IMR-90 (cell line): ENCODE measurements around the gene RCN2. TPM values are rescaled to one million over a fixed set of nuclear protein-coding genes. Genes with fewer than 3 reads are reported as not detected.

Experiments
- ATAC-seq: fragments of 200-7000 bp; cut with Tn5 transposase; 2 replicates; pipeline ENCODE4 v1.9.1; 2020; ENCODE audit warnings: low read depth, mild to moderate bottlenecking, moderate library complexity
- BruUV-seq: library from RNA; stranded (reverse); fragments of 400-500 nt; replicated peaks from 2 replicates; lab custom pipeline; 2021; lab: Mats Ljungman, UMichigan
- CTCF ChIA-PET: fragments of 300-600 bp; formaldehyde crosslinking; extraction: SDS; loops from one replicate; lab custom pipeline; 2021; ENCODE audit warnings: antibody characterized with exemption; lab: Yijun Ruan, JAX
- POLR2A ChIA-PET: fragments of 300-600 bp; sonication (Branson Sonifier 250); formaldehyde crosslinking; loops from one replicate; lab custom pipeline; 2022; ENCODE audit warnings: antibody characterized with exemption; ENCODE audit not compliant: unreplicated experiment; lab: Charles Lee
- DNase-seq: peaks from one replicate; pipeline ENCODE4 v3.0.0; 2013
- H2AFZ ChIP-seq: replicated peaks from 2 replicates; pipeline ENCODE3; 2013; ENCODE audit warnings: low read length, mild to moderate bottlenecking; ENCODE audit not compliant: poor library complexity
- H2AK5ac ChIP-seq: 2 replicates; pipeline ENCODE4 v1.6.1; 2013; ENCODE audit warnings: low read depth, low read length, inconsistent platforms
- H2AK9ac ChIP-seq: replicated peaks from 2 replicates; pipeline ENCODE3; 2013; ENCODE audit warnings: mild to moderate bottlenecking, low read depth, low read length, moderate library complexity; ENCODE audit not compliant: poor library complexity
- H2BK120ac ChIP-seq: 2 replicates; pipeline ENCODE4 v1.6.1; 2013; ENCODE audit warnings: low read depth, low read length, inconsistent platforms
- H2BK15ac ChIP-seq: 3 replicates; pipeline ENCODE4 v1.6.1; 2013; ENCODE audit warnings: low read depth, low read length, inconsistent platforms
- H2BK20ac ChIP-seq: 2 replicates; pipeline ENCODE4 v1.6.1; 2013; ENCODE audit warnings: low read depth, mild to moderate bottlenecking, inconsistent platforms, low read length, moderate library complexity
- H2BK5ac ChIP-seq: 2 replicates; pipeline ENCODE4 v1.6.1; 2013; ENCODE audit warnings: mild to moderate bottlenecking, low read depth, low read length, inconsistent platforms; ENCODE audit not compliant: poor library complexity, severe bottlenecking
- H3K14ac ChIP-seq: replicated peaks from 2 replicates; pipeline ENCODE4 v1.6.1; 2013; ENCODE audit warnings: low read depth, low read length, inconsistent platforms
- H3K18ac ChIP-seq: 2 replicates; pipeline ENCODE4 v1.6.1; 2013; ENCODE audit warnings: low read depth, low read length, control low read depth
- H3K23ac ChIP-seq: 2 replicates; pipeline ENCODE4 v1.6.1; 2013; ENCODE audit warnings: low read depth, low read length, inconsistent platforms
- H3K27ac ChIP-seq: 2 replicates; pipeline ENCODE4 v1.5.1; 2013; ENCODE audit warnings: mild to moderate bottlenecking, control low read depth, low read length; ENCODE audit not compliant: insufficient read depth
- H3K27me3 ChIP-seq: 2 replicates; pipeline ENCODE4 v1.6.1; 2013; ENCODE audit warnings: low read length; ENCODE audit not compliant: control insufficient read depth, insufficient read depth
- H3K36me3 ChIP-seq: 2 replicates; pipeline ENCODE4 v1.6.1; 2013; ENCODE audit warnings: low read length, mixed read lengths; ENCODE audit not compliant: control insufficient read depth, insufficient read depth
- H3K4ac ChIP-seq: 2 replicates; pipeline ENCODE4 v1.6.1; 2013; ENCODE audit warnings: low read depth, low read length, inconsistent platforms
- H3K4me1 ChIP-seq: 2 replicates; pipeline ENCODE4 v1.6.1; 2013; ENCODE audit warnings: low read length, mixed read lengths; ENCODE audit not compliant: control insufficient read depth, insufficient read depth
- H3K4me2 ChIP-seq: 2 replicates; pipeline ENCODE4 v1.6.1; 2013; ENCODE audit warnings: low read depth, mild to moderate bottlenecking, control low read depth, low read length, moderate library complexity
- H3K4me3 ChIP-seq: 2 replicates; pipeline ENCODE4 v1.5.1; 2013; ENCODE audit warnings: low read depth, mild to moderate bottlenecking, control low read depth, low read length, moderate library complexity; ENCODE audit not compliant: insufficient read depth
- H3K56ac ChIP-seq: 2 replicates; pipeline ENCODE4 v1.6.1; 2013; ENCODE audit warnings: low read length, inconsistent platforms; ENCODE audit not compliant: insufficient read depth; ENCODE audit errors: extremely low read depth
- H3K79me1 ChIP-seq, 2 experiments: 2 replicates each; pipeline ENCODE4 v1.6.1; 2013; ENCODE audit warnings: low read length in 2 of 2, inconsistent platforms in 1 of 2, low read depth in 1 of 2
- H3K9ac ChIP-seq: 2 replicates; pipeline ENCODE4 v1.6.1; 2013; ENCODE audit warnings: low read depth, low read length, control low read depth
- H3K9me1 ChIP-seq: 2 replicates; pipeline ENCODE4 v1.6.1; 2013; ENCODE audit warnings: low read length, inconsistent platforms; ENCODE audit not compliant: insufficient read depth
- H3K9me3 ChIP-seq: 2 replicates; pipeline ENCODE4 v1.6.1; 2013; ENCODE audit warnings: low read length; ENCODE audit not compliant: control insufficient read depth, insufficient read depth
- H4K20me1 ChIP-seq: 2 replicates; pipeline ENCODE4 v1.6.1; 2013; ENCODE audit warnings: low read length, inconsistent platforms; ENCODE audit not compliant: insufficient read depth
- H4K5ac ChIP-seq: 2 replicates; pipeline ENCODE4 v1.6.1; 2013; ENCODE audit warnings: mild to moderate bottlenecking, low read depth, low read length, control low read depth
- H4K8ac ChIP-seq, 2 experiments: 2 replicates each; pipeline ENCODE4 v1.6.1; 2013; ENCODE audit warnings: low read depth in 2 of 2, low read length in 2 of 2, control low read depth in 1 of 2, inconsistent platforms in 1 of 2
- H4K91ac ChIP-seq: 2 replicates; pipeline ENCODE4 v1.6.1; 2013; ENCODE audit warnings: low read depth, low read length, inconsistent platforms; ENCODE audit not compliant: insufficient read depth
- CTCF ChIP-seq: conservative IDR thresholded peaks from 2 replicates; pipeline ENCODE4 v1.5.1; 2012; ENCODE audit warnings: mild to moderate bottlenecking, low read depth, low read length, improper control_type of control experiment
- ELK1 ChIP-seq: fragments of 150-350 bp; IDR thresholded peaks from 2 replicates; pipeline ENCODE4 v1.6.1; 2016; ENCODE audit warnings: low read depth, mild to moderate bottlenecking, low read length, moderate library complexity, borderline replicate concordance
- POLR2A ChIP-seq: IDR thresholded peaks from 2 replicates; pipeline ENCODE4 v1.6.1; 2012; ENCODE audit warnings: mild to moderate bottlenecking, low read depth, low read length
- RAD21 ChIP-seq: IDR thresholded peaks from 2 replicates; pipeline ENCODE4 v1.6.1; 2012; ENCODE audit warnings: low read length, improper control_type of control experiment
- SMC3 ChIP-seq: fragments of 150-350 bp; IDR thresholded peaks from 2 replicates; pipeline ENCODE4 v1.6.1; 2016; ENCODE audit warnings: low read depth, mild to moderate bottlenecking, antibody characterized with exemption, low read length, moderate library complexity
- WGBS, 2 experiments: methylation state at CpG; one replicate each; pipeline versions ENCODE4 v1.1.5 to v1.1.7; 2013; ENCODE audit warnings: missing lambda C conversion rate in 2 of 2; ENCODE audit not compliant: insufficient read length in 1 of 2; ENCODE audit errors: extremely low coverage in 2 of 2; 5-methylcytosine and 5-hydroxymethylcytosine counted together
- dilution Hi-C: fragments of 300-500 bp; cut with HindIII; formaldehyde crosslinking; loops from one replicate; pipeline ENCODE4 v1.14.3; 2018; ENCODE audit warnings: low sequenced_read_pairs; ENCODE audit not compliant: unreplicated experiment
- in situ Hi-C: fragments of 300-500 bp; cut with MboI; formaldehyde crosslinking; loops from 3 replicates; pipeline ENCODE4 v1.14.3; 2019; ENCODE audit warnings: low sequenced_read_pairs, inconsistent platforms, mixed read lengths
- intact Hi-C: fragments of 100-400 bp; cut with micrococcal nuclease; formaldehyde crosslinking; loops from 2 replicates; pipeline ENCODE4 v1.10.0; 2022
- polyA plus RNA-seq, 3 experiments: library from polyadenylated mRNA; depleted of rRNA; stranded (reverse); fragments of >200 nt; gene quantifications; 2 replicates each; pipeline ENCODE4 v1.2.3, GENCODE V29; 2012; ENCODE audit warnings: low replicate concordance in 1 of 3
- total RNA-seq: library from RNA; depleted of rRNA; stranded (reverse); fragments of >200 nt; gene quantifications from 2 replicates; pipeline ENCODE4 v1.2.3, GENCODE V29; 2012

RCN2 gene
- total and polyA plus RNA-seq, 2 of the 4 experiments (the other 2 are of a cell fraction): 12.0 to 56.5 TPM

DNA sequence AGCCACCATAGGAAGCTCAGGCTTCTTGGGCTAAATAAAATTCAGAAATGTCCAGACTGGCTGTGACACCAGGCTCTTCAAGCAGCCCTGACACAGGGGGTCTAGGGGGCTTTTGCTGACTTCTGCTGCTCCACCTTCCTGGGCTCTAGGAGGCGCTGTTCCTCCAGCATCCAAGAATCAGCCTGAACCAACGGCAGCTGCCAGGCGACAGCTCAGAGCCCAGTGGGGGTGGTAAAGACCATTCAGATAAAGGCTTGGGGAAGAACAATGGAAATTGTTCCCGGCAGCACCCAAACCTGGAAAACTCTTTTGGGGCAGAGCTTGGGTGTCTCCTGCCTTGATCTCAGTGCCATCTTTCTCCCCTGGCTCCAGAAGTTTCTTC is 41.8 kb downstream of the RCN2 start:
- no peaks in the 10 kb centered on the region for H3K9me3 ChIP-seq
- no peak overlapping the region for H3K27ac ChIP-seq
- no peak overlapping the region for H3K9ac ChIP-seq
- H4K5ac ChIP-seq: no peak overlapping the region
- WGBS, 2 experiments: no CpG with 5 or more reads among the region's 4 CpGs
- CTCF ChIA-PET: interaction anchor here (0.6 to 1.4 kb wide), 2 partner anchors 9 to 172 kb away, joined by 4 to 5 read pairs; no protein-coding TSS in a partner anchor
- BruUV-seq: no TSS peak
- H4K20me1 ChIP-seq: no peaks in the 10 kb centered on the region
- no peak overlapping the region for H4K91ac ChIP-seq
- no peak overlapping the region for H3K56ac ChIP-seq
- no peak overlapping the region for H3K4me2 ChIP-seq
- no peaks in the 10 kb centered on the region for H3K79me1 ChIP-seq
- no peak overlapping the region for H3K23ac ChIP-seq
- dilution Hi-C loops: no loop called here
- ATAC-seq: no peak; the same call in 1 of the 2 replicates
- no peak overlapping the region for H2AK5ac ChIP-seq
- no peak overlapping the region for H3K14ac ChIP-seq
- no peak overlapping the region for H2AFZ ChIP-seq
- H3K18ac ChIP-seq: no peak overlapping the region
- no peaks in the 10 kb centered on the region for H3K36me3 ChIP-seq
- peak; percentile 20 for DNase-seq
- H2BK120ac ChIP-seq: no peak overlapping the region
- no peaks in the 10 kb centered on the region for H3K4me1 ChIP-seq
- no peak overlapping the region for H3K4ac ChIP-seq
- no peaks in the 10 kb centered on the region for H3K9me1 ChIP-seq
- H4K8ac ChIP-seq: no peak overlapping the region
- H2AK9ac ChIP-seq: peak overlapping the region; percentile 55
- H3K4me3 ChIP-seq: no peak overlapping the region
- no peak overlapping the region for H2BK20ac ChIP-seq
- peaks cover 40% of the 10 kb centered on the region for H3K27me3 ChIP-seq
- H2BK15ac ChIP-seq: no peak overlapping the region
- TF ChIP-seq CTCF (peak; percentile 44), RAD21 (peak; percentile 55), POLR2A (no peak), SMC3 (0 out of 2 replicates have a peak, but pooled peaks have one; percentile 16), ELK1 (no peak)
- POLR2A ChIA-PET: no interaction called here
- no peak overlapping the region for H2BK5ac ChIP-seq
- in situ Hi-C loops: no loop called here
- intact Hi-C loops: no loop called here
